Stimulated activated CD8-positive, alpha-beta memory T cell treated with anti-CD3 and anti-CD28 coated beads, Interleukin-7, amount 100 ng/mL, for 4 hours (primary cell): ENCODE data around the gene BTNL8.

Experiments used
- DNase-seq, 2 donors: peaks; one replicate each; pipeline ENCODE4 v3.0.0-alpha.2; 2020; ENCODE audit warnings: low read depth in 2 of 2

The BTNL8 gene

GRCh38 chr5:180898621-180899246 lies at the start of gene BTNL8:
BTNL8 (plus strand) TSS chr5:180899159; CDS start chr5:180899311, 152 bp downstream.
- no peak for DNase-seq

- no peak for DNase-seq
Observed at GRCh38 chr5:180849827-180850226, 49.1 kb upstream of the BTNL8 start.

- DNase-seq: no peak
Observed at GRCh38 chr5:180850434-180851078, 48.4 kb upstream of the BTNL8 start.

GRCh38 chr5:180852495-180852894 lies 46.5 kb upstream of the BTNL8 start:
- no peak for DNase-seq

GRCh38 chr5:180853121-180853847 lies 45.7 kb upstream of the BTNL8 start:
- DNase-seq: no peak

GRCh38 chr5:180853848-180854176 lies 45.1 kb upstream of the BTNL8 start:
- DNase-seq: no peak

GRCh38 chr5:180858586-180858985 lies 40.4 kb upstream of the BTNL8 start:
- DNase-seq: no peak

GRCh38 chr5:180860273-180860886 lies 38.6 kb upstream of the BTNL8 start:
- DNase-seq: peak; percentile 34 to 43

GRCh38 chr5:180860887-180861822 lies 37.8 kb upstream of the BTNL8 start, which contains the start of gene ZFP62:
ZFP62 (minus strand) TSS chr5:180861276; CDS start chr5:180861219, 57 bp downstream.
- DNase-seq: peak; percentile 70 to 84

GRCh38 chr5:180862645-180863044 lies 36.3 kb upstream of the BTNL8 start:
- DNase-seq: no peak

- no peak for DNase-seq
Observed at GRCh38 chr5:180865981-180866695, 32.8 kb upstream of the BTNL8 start.

GRCh38 chr5:180866985-180867384 lies 32.0 kb upstream of the BTNL8 start:
- DNase-seq: no peak

GRCh38 chr5:180868960-180869359 lies 30.0 kb upstream of the BTNL8 start:
- DNase-seq: peak; percentile 21 to 43

GRCh38 chr5:180869587-180869986 lies 29.4 kb upstream of the BTNL8 start:
- no peak for DNase-seq

- no peak for DNase-seq
Observed at GRCh38 chr5:180870276-180871068, 28.5 kb upstream of the BTNL8 start.

- DNase-seq: no peak
Observed at GRCh38 chr5:180872419-180872818, 26.5 kb upstream of the BTNL8 start.

GRCh38 chr5:180873615-180874520 lies 25.1 kb upstream of the BTNL8 start:
- DNase-seq: no peak

- no peak for DNase-seq
Observed at GRCh38 chr5:180874804-180875582, 24.0 kb upstream of the BTNL8 start.
